D721Med (cell line): ENCODE data around the gene CD200R1.

Experiments used
- DNase-seq: peaks from one replicate; pipeline ENCODE4 v3.0.0; 2011; ENCODE audit warnings: low spot score; ENCODE audit not compliant: insufficient read length
- FAIRE-seq: peaks from 2 replicates; lab custom pipeline; 2011; peaks lifted over from hg19 to GRCh38; lab: Jason Lieb, UNC
- CTCF ChIP-seq: IDR thresholded peaks from 2 replicates; pipeline ENCODE4 v1.5.1; 2012; ENCODE audit warnings: mild to moderate bottlenecking, control low read depth; ENCODE audit not compliant: insufficient read depth; ENCODE audit errors: missing control alignments

Gene CD200R1

DNA sequence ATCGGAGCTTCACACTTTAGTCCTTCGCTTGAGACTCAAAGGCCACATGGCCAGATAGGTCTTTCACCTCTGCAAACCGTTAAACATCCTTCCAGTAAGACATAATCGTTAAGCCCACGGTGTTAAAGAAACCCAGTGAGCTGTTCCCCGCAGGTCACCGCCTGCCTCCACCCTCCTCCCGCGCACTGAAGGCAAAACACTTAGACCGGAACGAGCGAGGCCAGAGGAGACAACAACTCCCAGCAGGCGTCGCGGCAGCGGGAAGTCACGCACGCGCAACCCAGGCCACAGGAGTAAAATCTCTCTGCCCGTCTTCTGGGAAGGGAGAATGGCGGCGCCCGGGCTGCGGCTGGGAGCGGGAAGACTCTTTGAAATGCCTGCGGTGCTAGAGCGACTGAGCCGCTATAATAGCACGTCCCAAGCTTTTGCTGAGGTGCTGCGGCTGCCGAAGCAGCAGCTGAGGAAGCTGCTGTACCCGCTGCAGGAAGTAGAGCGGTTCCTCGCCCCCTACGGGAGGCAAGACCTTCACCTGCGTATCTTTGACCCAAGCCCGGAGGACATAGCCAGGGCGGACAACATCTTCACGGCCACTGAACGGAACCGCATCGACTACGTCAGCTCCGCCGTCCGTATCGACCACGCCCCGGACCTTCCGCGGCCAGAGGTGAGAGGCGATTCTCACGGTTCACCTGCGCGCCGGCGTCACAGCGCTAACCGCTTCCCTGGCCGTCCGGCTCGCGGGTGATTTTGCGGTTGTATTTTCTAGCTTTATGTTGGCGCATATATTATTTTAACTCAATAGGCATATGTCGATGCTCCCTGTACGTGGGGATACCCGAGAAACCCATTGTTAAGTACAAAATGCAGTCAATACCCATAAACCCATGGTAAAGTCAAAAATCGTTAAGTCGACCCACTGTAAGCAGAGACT is 16.0 kb upstream of the CD200R1 start, which contains the start of gene GTPBP8:
Gene GTPBP8, plus strand, starts transcription at position 313 of the 931 bp plus-strand sequence. Its CDS starts 16 bp downstream, at position 329.
- TF ChIP-seq CTCF: no peak
- DNase-seq (peak; percentile 40), FAIRE-seq (no peak)

GRCh38 chr3:112987710-112988334 is 12.9 kb upstream of the CD200R1 start:
- TF ChIP-seq CTCF: no peak
- no peak for FAIRE-seq
- no peak for DNase-seq

DNA sequence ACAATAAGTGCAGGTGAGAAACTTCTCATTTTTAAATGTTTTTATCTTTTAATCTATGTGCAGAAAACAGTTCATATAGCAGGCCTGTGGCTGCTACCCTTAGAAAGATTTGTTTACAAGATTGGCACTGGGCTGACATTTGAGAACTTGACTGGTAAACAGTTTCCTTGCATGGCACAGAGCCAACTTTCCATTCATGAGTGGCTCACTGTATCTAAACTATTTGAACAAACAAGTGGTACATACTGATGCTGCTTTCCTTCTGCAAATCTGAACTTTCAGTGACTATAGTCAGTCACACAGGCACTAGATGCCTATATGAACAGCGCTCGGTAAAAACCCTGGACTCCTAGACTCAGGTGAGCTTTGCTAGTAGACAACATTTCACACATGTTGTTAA is 9.6 kb upstream of the CD200R1 start:
- FAIRE-seq (no peak), DNase-seq (no peak)

DNA sequence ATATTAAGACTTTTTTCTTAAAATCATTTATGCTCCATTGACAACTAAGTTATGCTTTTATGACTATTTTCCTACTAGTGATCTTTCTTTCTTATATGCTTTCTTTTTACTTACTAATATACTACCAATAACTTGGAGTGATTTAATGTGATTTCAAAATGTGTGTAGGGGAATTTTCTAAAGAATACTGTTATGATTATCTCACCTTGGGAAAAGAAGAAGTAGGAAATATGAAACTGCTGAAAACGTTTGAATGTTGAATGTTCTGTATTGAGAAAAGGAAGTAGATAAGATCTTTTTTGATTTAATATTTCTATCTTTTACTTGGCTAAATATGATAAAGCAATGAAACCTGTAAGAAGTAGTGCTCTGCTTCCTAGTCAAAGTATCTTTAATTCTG is 7.8 kb upstream of the CD200R1 start:
- no peak for FAIRE-seq
- TF ChIP-seq CTCF: no peak
- DNase-seq: no peak

More for the DNA sequence above, 9.6 kb upstream of the CD200R1 start:
- no peak for TF ChIP-seq CTCF

- FAIRE-seq (no peak), DNase-seq (no peak)
These were observed 5.2 kb upstream of the CD200R1 start for GRCh38 chr3:112980080-112980479.

DNA sequence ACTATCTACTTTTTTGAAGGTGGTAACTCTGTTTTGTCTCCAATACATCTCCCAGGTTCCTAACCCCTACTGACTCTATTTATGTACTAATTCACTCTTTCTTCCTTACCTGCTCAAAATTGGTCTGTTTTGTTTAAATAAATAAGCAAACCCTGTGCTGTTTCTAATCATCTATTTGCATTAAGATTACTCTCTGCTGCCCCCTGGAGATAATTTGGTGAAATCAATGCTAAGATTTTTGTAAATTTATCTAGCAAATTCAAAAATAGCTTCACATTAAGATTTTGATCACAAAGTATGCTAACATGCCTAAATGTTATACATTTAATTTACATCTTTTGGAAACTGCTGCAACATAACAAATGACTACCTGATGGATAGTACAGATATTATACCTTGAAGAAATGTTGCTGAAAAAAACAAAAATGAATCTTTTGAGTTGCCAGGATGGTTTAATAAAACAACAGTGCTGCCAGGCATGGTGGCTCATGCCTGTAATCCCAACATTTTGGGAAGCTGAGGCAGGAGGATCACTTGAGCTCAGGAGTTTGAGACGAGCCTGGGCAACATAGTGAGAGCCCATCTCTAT is 4.4 kb upstream of the CD200R1 start:
- FAIRE-seq: peak; percentile 6
- TF ChIP-seq CTCF: peak; percentile 64
- DNase-seq: no peak

More at GRCh38 chr3:112980080-112980479, 5.2 kb upstream of the CD200R1 start:
- no peak for TF ChIP-seq CTCF
